HCEC 1CT (cell line): ENCODE data around the gene ZNF487.
"Not testable (repeated sequence)": the region's sequence is repeated elsewhere in the genome, so short reads cannot be mapped to it uniquely, and the experiment has no call there.

Experiments
- DNase-seq: peaks from one replicate; pipeline ENCODE4 v3.0.0-alpha.2; 2017

Gene ZNF487

DNA sequence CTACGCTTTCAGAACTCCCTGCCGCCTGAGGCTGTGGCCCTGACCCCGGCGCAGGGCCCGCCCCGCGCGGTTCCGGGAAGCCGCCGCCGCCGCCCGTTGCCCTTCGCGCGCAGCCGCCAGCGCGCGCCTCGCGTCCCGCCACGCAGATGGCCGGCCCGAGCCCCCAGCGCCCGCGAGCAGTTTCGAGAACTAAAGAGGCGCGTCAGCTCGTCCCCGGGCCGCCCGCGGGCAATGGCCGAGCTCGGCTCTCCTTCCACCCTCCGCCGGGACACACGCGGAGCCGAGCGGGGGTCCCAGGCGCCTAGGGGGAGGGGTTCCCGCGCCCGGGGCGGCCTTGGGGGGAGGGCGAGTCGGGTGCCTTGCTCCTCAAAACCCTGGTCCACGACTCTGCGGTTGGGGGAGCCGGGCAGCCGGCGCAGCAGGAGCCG is 29.7 kb upstream of the ZNF487 start:
- peak; percentile 43 for DNase-seq

DNA sequence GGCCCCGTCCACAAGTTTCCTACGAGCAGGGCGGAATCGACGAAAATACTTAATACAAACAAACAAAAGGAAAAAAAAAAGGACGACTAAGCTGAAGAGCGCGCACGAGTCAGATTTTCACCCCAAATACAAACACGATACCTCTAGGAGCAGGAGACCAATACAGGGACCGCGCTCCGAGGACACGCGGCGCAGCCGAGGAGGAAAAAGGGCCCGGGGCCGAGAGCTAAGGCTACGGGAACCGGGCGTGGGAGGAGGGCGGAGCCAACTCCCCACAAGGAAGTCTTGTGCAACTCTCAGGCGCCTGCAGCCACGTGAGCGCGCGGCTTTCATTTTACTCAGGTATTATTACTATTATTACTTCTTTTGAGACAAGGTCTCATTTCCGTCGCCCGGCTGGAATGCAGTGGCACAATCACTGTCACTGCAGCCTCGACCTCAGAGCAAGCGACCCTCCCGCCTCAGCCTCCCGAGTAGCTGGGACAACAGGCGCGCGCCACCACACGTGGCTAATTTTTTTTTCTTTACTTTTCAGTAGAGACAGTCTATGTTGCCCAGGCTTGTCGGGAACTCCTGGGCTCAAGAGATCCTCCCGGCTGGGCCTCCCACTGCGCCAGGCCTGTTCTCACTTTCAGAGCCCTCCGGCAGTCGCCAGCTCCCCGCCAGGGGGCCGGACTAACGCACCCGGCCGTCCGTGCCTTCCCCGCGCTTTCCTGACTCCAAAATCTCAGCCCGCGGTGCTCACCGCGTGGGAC is 29.2 kb upstream of the ZNF487 start:
- peak; percentile 90 for DNase-seq

DNA sequence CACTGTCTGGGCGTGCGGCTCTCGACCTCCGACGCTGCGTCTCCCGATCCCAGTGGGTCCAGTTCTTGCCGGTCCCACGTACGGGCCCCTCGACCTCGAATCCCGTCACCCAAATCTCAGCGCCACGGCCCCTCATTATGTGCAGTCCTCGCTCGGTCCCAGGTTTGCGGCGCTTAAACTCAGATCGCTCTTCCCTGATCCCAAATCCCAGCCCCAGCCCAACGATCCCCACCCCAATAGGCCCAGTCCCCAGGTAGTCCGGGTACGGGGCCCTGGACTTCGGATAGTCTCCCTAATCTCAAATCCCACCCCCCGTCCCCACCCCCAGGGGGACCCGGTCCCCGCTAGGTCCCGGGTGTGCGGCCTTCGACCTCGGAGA is 28.6 kb upstream of the ZNF487 start:
- no peak for DNase-seq

DNA sequence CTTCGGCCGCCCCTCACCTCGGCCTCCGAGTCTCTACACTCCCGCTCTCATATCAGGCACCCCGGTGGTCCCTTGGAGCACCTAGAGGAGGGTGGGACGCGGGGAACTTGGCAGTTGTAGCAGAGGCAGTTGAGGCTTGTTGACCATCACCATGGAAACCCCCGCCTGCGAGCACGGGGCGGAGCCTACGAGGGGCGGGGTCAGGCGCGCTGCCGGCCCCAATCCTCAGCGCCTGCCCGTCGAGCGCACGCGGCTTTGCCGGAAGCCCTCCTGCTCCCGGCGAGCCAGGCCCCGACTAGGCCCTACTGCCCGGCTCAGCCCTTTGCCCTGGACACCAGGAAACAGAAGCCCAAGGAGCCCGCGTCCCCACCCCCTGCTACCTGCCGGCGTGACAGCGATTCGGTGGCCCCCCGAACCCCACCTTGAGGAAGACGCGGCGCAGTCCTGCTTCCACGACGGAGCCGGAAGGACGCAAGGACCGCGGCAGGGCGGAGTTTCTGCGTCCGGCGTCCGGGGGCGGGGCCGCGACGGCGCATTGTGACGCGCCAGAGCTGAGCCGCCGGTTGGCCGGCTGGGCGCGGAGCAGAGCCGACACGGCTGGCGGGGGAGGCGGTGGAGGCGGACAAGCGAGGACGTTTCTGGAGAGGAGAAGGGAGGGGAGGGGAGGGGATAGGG is 28.1 kb upstream of the ZNF487 start, which contains the start of gene HNRNPF:
Gene HNRNPF (minus strand): TSS at position 477 of the 675 bp plus-strand sequence. CDS start 21,302 bp downstream, outside the sequence.
- DNase-seq: peak; percentile 93

DNA sequence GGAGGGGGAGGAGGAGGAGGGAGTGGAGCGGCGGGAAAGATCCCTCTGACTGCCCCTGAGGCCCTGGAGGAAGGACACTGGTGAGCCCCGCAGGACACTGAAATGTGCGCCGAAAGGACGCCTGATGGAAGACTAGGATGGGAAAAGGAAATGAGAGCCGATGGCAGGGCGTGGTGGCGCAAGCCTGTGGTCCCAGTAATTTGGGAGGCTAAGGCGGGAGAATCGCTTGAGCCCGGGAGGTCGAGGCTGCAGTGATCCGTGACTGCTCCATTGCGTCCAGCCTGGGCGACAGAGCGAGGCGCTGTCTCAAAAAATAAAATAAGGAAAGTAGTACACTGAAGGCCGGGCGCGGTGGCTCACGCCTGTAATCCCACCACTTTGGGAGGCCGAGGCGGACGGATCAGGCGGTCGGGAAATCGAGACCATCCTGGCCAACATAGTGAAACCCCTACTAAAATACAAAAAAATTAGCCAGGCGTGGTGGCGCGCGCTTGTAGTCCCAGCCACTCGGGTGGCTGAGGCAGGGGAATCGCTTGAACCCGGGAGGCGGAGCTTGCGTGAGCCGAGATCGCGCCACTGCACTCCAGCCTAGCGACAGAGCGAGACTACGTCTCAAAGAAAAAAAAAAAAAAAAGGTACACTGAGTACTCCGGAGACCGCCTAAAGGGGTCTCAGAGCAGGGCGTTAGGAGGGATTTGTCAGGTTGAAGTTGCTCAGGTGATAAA is 27.4 kb upstream of the ZNF487 start:
- no peak for DNase-seq

DNA sequence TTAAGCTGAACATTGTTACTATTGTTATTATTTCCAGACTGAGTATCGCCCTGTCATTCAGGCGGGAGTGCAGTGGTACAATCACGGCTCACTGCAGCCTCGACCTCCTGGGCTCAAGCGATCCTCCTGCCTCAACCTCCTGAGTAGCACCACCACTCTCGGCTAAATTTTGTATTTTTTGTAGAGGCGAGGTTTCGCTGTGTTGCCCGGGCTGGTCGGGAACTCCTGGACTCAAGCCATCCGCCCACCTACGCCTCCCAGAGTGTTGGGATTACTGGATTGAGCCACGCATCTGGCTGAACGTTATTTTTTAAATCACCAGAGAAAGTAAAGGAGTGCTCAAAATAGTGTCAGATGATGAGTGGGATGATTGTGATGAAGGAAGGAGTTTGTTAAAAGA is 26.6 kb upstream of the ZNF487 start:
- DNase-seq: no peak

DNA sequence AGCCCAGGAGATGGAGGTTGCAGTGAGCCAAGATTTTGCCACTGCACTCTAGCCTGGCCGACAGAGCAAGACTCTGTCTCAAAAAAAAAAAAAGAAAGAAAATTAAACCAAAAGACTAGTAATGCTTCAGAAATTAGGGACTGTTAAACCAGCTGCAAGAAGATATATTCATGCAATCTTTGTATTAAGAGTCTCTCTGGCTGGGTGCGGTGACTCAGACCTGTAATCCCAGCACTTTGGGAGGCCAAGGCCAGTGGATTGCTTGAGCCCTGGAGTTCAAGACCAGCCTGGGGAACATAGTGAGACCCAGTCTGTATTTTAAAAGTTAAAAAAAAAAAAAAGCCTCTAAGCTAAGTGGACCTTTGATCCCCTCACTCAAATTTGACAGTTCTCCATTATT is 25.4 kb upstream of the ZNF487 start:
- peak; percentile 19 for DNase-seq

DNA sequence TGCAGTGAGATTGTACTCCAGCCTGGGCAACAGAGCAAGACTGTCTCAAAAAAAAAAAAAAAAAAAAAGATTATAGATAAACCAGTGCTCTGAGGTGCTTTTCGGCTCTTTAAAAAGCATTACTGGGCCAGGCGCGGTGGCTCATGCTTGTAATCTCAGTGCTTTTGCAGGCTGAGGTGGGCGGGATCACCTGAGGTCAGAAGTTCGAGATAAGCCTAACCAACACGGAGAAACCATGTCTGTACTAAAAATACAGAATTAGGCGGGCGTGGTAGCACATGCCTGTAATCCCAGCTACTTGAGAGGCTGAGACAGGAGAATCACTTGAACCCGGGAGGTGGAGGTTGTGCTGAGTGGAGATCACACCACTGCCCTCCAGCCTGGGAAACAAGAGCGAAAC is 21.4 kb upstream of the ZNF487 start:
- DNase-seq: no peak

DNA sequence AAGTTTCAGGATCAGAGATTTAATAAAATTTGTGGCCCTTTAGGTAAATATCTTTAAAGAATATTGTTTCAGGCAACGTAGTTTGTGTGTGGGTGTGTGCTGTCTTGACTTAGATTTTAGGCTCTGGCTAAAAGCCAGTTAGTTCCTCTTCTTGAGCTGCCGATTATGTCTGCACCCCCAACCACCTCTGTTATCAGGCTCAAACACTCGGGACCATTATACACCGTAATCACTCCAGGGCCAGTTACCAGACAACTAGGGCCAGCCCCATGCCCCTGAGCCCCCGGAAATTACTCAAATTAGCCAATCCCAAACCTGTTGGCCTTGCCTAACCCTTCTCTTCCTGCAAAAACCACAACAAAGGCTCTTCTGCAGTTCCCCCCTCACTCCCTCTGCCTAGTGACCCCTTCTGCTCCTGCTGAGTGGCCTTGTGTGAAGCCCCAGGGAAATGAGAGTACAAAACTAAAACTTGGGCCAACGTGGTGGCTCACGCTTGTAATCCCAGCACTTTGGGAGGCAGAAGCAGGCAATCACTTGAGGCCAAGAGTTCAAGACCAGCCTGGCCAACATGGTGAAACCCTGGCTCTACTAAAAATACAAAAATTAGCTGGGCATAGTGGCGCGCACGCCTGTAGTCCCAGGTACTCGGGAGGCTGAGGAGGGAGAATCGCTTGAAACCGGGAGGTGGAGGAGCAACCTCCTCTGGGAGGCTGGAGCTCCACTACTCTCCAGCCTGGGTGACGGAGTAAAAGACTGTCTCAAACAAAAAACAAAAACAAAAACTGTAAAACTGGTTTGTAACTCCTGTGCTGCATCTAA is 18.8 kb upstream of the ZNF487 start:
- DNase-seq: no peak

DNA sequence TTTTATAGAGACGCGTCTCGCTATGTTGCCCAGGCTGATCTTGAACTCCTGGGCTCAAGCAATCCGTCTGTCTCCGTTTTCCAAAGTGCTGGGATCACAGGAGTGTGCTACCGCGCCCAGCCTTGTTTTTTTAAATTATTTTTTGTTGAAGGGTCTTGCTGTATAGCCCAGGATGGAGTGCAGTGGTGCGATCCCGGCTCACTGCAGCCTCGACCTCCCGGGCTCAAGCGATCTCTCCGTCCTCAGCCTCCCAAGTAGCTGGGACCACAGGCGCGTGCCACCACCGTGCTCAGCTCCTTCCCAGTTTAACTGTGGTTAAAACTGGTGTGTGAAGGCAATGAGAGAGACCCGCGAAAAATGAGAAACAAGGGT is 16.9 kb upstream of the ZNF487 start:
- no peak for DNase-seq

DNA sequence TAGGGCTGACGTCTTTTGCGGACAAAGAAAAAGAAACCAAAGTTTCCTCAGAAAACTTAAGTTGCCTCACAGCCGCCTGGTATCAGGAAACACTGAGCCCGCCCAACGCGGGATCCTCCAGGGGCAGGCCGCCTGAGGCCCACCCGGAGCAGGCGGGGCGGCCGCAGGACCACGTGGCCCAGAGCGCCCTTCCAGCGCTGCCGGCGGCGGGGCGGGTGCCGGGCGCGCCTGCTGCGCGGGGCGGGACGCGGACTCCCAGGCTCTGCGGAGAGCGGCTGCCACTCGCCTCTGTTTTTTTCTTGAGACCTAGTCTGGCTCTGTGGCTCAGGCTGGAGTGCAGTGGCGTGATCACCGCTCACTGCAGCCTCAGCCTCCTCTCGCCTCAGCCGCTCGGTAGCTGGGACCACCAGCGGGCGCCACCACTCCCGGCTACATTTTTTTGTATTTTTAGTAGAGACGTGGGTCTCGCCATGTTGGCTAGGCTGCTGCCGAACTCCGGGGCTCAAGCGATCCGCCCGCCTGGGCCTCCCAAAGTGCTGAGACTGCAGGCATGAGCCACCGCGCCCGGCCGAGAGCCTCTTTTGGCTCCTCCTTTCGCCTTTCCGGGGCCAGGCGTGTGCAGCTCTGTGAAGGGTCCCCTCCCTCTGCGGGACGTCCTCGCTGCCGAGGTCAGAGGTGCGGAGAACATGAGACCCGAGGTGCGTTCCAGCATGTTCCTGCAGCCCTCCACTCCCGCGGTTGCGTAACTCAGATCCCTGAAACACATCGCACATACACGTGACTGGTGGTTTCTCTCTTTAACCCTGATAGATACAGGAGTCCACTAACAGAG is 16.3 kb upstream of the ZNF487 start:
- peak; percentile 74 for DNase-seq

DNA sequence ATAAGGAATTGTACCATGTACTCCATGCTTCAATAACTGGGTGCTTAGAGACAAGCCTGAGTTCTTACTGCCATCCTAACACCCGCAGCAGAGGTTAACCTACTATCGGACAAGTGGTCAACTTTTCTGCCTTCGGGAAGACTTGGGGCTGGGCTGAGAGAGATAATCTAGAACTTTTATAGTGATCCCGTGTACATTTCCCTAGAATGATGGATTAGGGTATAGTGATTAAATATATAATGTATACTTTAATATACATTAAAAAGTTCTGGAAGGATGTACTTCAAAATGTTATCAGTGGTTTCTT is 15.8 kb upstream of the ZNF487 start:
- no peak for DNase-seq

DNA sequence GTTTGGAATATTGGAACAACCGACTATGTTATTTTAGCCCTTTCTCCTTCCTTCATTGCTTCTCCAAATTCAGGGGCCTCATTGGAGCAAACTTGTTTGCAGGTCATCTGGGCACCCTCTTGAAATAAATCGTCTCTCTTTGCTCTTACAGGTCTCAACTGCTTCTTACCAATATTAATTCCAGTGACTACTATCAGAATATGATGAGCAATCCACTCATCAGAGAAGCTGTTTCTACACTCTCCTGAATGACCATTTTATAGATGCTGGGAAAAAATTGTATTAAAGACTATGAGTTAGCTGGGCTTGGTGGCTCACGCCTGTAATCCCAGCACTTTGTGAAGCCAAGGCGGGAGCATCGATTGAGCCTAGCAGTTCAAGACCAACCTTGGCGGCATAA is 15.4 kb upstream of the ZNF487 start:
- peak; percentile 29 for DNase-seq

DNA sequence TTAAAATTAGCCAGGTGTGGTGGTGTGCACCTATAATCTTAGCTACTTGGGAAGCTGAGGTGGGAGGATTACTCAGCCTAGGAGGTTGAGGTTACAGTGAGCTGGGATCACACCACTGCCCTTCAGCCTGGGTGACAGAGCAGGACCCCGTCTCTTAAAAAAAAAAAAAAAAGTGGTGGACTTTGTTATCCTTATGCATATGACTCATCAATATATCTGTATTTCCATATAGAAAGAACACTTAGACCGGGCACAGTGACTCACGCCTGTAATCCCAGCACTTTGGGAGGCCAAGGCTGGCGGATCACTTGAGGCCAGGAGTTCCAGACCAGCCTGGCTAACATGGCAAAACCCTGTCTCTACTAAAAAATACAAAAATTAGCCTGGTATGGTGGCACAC is 15.0 kb upstream of the ZNF487 start:
- DNase-seq: peak; percentile 36

DNA sequence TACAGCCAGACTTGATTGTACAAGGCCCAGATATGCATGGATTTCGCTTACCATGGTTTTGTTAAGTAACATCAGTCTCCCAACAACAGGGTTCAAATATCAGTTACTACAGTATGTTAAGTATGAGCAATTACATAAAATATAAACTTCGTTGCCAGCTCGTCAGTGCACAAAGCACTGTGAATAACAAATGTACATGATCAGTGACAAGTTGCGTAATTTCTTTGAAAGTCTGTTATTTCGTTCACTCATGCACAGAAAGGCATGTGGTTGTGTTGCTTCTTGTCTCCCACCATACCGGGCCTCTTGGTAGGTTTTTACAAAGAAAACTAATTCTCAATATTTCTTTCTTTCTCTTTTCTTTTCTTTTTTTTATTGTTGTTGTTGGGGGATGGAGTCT is 12.5 kb upstream of the ZNF487 start:
- DNase-seq: no peak

DNA sequence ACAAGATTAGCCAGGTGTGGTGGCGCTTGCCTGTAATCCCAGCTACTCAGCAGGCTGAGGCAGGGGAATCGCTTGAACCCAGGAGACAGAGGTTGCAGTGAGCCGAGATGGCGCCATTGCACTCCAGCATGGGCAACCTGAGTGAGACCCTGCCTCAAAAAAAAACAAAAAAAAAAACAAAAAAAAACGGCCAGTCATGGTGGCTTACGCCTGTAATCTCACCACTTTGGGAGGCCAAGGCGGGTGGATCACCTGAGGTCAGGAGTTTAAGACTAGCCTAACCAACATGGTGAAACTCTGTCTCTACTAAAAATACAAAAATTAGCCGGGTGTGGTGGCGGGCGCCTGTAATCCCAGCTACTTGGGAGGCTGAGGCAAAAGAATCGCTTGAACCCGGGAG is 10.4 kb upstream of the ZNF487 start:
- not testable (repeated sequence) for DNase-seq

DNA sequence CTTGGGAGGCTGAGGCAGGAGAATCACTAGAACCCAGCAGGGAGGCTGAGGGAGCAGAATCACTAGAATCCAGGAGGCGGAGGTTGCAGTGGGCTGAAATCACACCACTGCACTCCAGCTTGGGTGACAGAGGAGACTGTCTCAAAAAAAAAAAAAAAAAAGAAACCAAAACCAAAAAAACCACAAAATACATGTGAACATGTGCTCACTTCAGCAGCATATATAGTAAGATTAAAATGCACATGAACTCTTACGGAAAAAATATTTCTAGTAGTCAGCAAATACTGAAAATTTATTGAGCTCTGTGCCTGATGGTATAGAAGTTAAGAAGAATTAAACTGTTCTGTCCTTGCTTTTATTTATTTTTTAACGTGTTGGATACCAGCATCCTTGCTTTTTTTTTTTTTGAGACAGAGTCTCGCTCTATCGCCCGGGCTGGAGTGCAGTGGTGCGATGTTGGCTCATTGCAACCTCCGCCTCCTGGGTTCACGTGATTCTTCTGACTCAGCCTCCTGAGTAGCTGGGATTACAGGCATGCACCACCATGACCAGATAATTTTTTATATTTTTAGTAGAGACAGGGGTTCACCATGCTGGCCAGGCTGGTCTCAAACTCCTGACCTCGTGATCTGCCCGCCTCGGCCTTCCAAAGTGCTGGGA is 9.6 kb upstream of the ZNF487 start:
- DNase-seq: no peak

DNA sequence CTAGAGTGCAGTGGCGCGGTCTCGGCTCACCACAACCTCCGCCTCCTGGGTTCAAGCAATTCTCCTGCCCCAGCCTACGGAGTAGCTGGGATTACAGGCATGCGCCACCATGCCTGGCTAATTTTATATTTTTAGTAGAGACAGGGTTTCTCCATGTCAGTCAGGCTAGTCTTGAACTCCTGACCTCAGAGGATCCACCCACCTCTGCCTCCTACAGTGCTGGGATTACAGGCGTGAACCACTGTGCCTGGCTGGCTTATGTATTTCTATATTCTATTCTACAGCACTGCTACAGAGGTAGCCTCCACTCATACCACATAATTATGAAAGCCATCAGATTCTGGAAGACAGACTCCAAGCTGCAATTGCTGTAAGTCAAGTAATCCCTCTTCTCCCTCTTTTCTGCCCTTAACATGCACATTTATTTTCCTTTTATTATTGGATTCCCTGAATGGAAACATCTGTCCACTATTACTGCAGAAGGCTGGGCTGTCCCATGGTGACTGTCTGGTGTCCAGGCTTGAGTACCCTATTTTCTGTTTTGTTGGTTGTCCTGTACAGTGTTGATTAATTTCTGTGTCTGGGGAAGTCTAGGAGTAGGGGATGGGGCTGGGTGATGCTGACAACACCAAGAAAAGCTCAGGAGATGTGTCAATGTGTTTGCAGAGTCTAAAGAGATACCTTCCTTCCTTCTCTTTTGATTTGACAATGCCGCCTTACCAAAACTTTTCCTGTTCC is 5.8 kb upstream of the ZNF487 start:
- DNase-seq: no peak

DNA sequence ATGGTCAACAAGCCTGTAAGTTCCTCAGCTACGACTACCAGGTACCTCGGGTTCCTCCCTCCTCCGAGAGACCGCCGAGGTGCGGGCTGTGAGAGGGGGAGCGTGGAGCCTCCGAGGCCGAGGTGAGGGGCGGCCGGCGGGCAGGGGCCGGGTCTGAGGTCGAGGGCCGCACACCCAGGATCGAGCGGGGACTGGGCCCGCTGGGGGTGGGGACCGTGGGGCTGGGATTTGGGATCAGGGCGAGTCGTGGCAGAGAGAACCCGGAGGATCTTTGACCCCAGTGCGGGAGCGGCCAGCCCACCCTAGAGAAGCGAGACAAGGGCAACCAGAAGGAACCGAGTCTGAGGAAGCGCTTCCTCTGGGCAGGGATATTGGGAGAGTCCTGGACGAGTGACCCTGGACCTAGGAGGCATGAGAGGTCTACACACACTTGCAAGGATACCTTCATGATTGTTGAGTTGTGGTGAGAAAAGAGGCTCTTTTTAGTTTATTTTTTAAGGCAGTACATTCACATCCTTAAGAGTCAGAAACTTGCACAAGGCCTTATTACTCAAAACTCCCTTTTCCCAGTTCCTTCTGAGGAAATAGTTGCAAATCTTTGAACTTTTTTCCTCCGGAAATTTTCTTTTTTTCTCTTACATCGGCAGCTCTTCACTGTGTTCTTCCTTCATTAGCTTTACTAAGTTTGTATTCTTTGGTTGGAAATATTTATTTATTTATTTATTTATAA is 395 bp downstream of the ZNF487 start:
- DNase-seq: no peak

DNA sequence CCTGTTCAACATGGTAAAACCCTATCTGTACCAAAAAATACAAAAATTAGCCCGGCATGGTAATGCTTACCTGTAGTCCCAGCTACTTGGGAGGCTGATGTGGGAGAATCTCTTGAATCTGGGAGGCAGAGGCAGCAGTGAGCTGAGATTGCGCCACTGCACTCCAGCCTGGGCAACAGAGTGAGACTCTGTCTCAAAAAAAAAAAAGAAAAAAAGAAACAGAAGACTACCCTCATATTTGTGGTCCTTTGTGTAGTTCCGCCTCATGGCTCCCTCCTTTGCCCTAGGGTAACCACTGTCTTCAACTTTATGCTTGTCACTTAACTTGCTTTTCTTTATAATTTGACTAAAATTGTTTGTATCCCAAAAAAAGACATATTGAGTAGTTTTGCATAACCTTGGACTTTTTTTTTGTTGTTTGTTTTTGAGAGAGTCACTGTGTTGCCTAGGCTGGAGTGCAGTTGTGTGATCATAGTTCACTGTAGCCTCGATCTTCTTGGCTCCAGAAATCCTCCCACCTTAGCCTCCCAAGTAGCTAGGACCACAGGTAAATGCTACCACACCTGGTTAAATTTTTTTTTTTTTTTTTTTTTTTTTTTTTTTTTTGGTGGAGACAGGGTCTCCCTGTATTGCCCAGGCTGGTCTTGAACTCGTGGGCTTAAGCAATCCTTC is 3.7 kb downstream of the ZNF487 start:
- no peak for DNase-seq
